ENCODE measurements around the gene ASPHD2.
"Not testable (repeated sequence)": the region's sequence is repeated elsewhere in the genome, so short reads cannot be mapped to it uniquely, and the experiment has no call there.

The ASPHD2 gene

DNA sequence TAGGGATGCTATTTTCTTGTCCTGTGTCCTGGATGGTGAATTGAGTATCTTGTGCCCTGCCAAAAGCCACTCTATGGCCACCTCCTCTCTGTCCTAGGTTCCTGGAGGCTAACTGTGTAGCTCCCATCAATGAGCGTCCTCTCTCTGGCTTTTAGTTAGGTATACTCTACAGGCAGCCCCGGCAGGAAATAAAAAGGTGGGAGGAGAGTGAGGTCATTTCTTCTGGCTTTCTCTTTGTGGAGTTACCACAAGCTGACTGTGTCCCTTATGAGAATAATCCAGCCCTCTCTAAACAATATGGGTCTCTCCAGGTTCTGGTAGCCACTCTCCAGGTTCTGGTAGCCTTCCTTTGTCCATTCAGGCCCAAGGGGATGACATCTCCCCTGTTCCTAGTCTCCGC is 11.7 kb upstream of the ASPHD2 start:
- no peak for DNase-seq

GRCh38 chr22:26418620-26419019 is 10.4 kb upstream of the ASPHD2 start:
- no peak for DNase-seq

DNA sequence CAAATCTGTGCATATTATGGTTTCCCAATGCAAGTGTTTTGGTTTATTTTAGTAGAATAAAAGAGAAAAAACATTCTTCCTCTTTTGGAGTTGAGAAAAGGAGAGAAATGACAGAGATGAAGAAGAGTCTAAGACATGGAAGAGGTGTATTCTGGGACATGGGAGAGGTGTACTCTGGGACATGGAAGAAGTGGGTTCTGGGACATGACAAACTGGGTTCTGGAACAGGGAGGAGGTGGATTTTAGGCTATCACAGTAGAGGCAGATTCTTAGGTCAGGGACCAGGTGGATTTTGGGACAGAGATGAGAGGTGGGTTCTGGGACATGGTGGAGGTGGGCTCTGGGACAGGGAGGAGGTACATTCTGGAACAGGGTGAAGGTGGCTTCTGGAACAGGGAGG is 2.1 kb upstream of the ASPHD2 start:
- DNase-seq: no peak

DNA sequence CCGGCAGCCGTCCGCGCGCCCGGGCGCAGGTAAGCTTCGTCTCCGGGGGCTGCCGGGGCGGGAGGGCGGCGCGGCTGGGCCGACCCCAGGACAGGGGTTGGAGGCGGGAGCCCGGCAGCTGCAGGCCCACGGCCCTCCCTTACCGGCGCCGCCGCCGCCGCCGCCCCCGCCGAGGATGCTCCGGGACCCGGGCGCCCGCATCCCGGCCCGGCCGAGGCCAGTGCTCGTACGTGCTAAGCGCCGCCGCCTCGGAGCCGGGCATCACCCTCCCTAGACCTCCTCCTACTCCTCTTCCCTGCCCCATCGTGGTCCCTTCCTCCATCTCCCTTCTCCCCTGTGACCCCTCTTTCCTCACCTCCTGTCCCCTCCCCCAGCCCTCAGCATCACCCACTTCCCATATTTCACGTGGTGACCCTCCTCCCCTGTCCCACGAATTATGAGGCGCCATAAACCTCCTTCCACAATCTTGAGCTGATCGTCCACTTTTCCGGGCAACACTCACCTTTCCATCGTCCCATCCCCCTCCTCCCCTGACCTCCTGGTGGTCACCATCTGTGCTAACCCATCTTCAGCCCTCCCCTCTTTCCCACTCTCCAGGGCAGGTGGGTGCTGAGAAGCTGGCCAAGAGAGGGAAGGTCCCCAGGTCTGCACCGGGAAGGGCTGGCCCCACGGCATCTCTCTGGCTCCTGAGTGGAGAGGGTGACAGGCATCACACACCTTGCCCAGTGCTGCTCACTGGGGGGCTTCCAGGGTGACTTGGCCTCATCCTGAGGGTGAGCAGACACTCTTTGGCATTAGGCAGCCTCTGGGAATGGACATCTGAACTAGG is 612 bp downstream of the ASPHD2 start:
- DNase-seq: no peak

DNA sequence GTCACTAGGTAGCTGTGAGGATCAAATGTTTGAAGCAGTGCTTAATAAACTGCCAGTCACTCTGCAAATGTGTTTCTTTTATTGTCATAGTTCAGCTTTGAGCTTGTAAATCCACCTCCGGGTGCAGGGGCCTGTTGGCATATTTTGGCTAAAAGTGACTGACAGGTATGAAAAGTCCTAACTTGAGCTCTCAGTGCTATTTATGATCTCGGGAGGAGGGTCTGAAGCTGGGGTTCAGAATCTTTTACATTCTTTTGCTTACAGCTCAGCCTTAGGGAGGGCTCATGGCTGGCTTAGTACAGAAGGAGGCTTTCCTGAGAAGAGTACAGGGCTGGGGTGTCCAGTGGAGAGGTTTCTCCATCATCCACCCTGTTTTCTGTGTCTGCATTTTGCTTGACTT is 1.5 kb downstream of the ASPHD2 start:
- no peak for DNase-seq

DNA sequence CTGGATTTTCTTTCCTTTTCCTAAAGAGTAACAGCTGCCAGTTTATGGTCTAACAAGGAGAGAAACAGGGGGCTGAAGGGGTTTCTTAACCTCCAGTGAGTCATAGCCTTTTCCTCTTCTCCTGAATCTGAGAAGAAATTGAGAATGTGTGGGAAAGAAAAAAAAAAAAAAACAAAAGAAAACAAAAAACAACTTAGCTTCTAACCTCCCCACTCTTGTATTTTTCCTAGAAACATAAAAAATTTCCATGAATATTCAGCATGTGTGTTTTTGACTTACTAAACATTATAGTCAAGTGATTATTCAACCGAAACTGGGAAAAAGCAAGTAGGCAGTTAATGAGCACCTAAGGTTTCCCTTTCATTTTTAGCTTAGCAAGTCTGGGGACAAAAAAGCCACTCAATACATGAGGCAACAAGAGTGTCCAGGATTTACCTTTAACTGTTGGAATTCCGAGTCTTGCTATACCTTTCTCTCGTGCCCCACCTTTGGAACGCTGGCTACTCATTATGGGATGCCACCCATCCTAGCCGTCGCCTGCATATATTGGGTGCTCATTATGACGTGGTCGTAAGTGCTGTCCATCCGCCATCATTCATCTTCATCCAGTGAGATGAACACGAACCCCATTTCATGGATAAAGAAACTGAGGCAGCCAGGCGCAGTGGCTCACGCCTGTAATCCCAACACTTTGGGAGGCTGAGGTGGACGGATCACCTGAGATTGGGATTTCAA is 2.4 kb downstream of the ASPHD2 start:
- DNase-seq: no peak

DNA sequence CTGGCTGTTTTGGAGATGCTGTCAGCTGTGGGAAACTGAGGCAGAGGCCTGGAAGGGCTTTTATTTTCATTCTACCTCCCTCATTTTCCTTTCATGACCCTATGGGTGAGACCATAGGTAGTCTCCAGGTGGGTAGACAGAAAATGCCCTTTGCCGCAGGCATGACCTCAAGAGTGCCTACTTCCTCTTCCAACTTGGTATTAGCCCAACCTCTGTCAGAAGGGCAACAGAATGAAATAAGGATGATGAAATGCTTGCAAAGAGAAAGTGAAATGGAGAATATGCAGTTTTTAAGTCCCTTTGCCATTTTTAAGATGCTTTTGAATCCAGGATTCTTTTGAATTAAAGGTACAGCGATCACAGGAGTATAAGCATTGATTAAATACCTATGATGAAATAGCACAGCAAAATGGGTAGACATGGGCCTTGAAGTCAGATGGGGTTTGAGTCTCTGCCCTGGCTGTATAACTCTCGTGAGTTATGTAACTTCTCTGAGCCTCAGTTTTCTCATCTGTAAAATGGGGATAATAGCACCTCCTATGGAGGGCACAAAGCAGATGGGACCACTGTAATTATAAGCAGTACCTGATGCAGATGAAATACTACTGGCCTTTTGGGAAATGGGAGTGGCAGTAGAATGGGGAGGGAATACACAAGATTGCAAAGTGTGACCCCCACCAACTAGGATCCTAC is 3.7 kb downstream of the ASPHD2 start:
- DNase-seq: no peak

DNA sequence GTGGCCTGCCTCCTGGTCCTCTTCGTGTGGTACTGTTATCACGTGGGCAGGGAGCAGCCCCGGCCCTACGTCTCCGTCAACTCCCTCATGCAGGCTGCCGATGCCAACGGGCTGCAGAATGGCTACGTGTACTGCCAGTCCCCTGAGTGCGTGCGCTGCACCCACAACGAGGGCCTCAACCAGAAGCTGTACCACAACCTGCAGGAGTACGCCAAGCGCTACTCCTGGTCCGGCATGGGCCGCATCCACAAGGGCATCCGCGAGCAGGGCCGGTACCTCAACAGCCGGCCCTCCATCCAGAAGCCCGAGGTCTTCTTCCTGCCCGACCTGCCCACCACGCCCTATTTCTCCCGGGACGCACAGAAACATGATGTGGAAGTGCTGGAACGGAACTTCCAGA is 4.7 kb downstream of the ASPHD2 start:
- DNase-seq: no peak

- DNase-seq: no peak
Measured at GRCh38 chr22:26435327-26436093, 6.5 kb downstream of the ASPHD2 start.

GRCh38 chr22:26436903-26437515 is 7.9 kb downstream of the ASPHD2 start:
- no peak for DNase-seq

GRCh38 chr22:26437694-26438392 is 8.8 kb downstream of the ASPHD2 start:
- no peak for DNase-seq

GRCh38 chr22:26438776-26439175 is 9.7 kb downstream of the ASPHD2 start:
- not testable (repeated sequence) for DNase-seq

GRCh38 chr22:26439559-26439958 is 10.5 kb downstream of the ASPHD2 start:
- DNase-seq: no peak

DNA sequence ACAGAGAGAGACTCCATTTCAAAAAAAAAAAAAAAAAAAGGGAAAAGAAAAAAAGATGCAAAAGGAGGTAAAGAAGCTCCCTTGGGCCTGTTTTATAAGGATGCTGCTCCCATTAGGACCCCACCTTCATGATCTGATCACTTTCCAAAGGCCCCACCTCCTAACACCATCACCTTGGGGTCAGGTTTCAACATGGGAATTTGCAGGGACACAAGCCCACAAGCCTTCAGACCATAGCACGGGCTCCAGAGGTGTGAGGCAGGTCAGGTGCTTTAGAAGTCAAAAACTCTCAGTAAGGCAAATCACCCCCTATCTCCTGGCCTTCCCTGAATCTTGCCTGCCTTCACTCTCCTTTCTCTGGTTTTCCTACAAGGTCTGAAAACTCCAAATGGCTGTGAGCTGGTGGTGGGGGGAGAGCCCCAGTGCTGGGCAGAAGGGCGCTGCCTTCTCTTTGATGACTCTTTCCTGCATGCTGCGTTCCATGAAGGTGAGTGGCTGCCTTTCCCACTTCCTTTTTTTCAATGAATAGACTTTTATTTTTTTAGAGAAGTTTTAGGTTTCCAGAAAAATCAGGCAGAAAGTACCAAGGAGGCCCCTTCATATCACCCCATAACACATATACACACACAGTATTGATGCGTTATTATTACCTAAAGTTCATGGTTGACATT is 13.2 kb downstream of the ASPHD2 start:
- DNase-seq: no peak

DNA sequence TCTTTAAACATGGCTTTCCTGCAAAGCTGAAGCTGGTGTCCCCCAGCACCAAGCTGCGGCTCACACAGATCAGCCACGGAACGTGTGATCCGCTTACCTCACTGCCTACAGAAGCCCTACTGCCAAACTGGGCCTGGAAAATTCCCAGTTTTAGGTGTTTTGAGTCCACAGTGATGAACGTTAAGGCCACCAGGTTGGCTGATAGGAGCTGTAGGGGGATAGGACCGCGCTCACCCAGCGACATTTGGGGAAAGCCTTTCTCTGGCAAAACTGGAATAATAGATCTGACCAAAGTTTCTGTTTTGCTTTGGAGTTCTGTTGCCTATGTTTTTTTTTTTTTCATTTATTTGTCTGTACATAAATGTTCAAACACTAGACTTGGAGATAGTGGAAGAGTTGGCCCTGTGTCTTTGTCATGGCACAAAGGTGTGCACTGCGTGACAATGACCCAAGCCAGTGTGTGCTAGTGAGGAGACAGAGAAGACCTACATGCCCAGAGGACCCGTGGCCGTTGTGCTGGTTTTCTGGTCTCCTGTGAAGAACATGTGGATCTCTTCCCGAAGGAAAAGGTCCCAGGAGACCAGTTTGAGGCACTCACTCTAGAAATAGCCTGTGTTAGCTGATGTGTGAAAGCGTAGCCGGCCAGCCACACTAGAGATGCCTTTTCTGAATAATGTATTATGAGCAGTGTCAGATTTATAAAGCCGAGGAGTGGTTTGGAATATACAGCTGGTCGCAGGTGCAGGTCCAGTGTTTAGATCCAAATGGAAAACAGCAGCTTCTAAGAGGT is 15.0 kb downstream of the ASPHD2 start:
- peak; percentile 28 for DNase-seq

- no peak for DNase-seq
Measured at GRCh38 chr22:26444777-26445176, 15.7 kb downstream of the ASPHD2 start.

- DNase-seq: no peak
Measured at GRCh38 chr22:26445577-26446275, 16.7 kb downstream of the ASPHD2 start.

DNA sequence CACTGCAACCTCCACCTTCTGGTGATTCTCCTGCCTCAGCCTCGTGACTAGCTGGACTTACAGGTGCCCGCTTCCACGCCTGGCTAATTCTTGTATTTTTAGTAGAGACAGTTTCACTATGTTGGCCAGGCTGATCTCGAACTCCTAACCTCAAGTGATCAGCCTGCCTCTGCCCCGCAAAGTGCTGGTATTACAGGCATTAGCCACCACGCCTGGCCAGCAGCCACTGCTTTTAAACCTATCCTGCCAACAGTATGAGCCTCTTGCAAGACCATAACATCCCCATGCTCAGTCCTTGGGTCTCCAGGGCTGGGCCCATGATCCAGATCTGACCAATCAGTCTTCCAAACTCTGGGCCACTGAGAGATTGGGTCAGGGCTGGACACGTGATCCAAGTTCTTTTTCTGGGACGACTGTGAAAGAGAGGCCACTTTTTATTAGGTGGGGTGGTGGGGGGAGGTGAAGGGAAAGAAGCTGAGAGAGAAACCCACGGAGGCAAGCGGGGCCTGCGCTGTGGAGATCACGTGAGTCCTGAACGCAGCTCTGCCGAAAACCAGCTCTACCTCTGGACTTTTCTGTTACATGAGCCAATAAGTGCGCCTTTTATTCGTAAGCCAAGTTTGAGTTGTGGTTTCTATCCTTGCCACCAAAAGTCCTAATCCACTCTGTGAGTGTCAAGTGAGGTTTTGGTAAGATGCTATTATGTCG is 17.9 kb downstream of the ASPHD2 start:
- DNase-seq: no peak

Measured in NCI-H1092 treated with DMSO at 0.1 percent for 48 hours (cell line).